NCI-H345 treated with DMSO at 0.1 percent for 48 hours (cell line): ENCODE results near the gene MAMLD1.

Source experiments
- DNase-seq: peaks from one replicate; lab custom pipeline; 2025; ENCODE audit not compliant: unreplicated experiment; lab: John Stamatoyannopoulos, UW

MAMLD1 gene

DNA sequence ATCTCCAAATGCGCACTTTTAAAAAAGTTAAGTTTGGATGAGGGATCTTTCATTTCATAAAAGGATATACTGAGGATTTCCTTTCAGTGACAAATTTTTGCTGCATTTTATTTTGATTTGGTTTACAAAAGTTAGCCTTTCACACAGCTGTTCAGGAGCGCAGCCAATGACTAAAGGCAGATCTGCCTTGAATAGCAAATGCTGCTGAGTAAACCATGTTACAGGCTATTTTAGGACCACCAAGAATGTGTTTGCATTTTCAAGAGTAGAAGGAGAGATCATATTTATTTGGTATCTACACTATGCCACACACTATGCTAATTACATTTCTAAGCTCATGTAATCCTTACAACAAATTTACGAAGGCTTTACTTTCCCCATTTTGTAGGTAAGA, 92.1 kb downstream of the MAMLD1 start:
- DNase-seq = no peak

DNA sequence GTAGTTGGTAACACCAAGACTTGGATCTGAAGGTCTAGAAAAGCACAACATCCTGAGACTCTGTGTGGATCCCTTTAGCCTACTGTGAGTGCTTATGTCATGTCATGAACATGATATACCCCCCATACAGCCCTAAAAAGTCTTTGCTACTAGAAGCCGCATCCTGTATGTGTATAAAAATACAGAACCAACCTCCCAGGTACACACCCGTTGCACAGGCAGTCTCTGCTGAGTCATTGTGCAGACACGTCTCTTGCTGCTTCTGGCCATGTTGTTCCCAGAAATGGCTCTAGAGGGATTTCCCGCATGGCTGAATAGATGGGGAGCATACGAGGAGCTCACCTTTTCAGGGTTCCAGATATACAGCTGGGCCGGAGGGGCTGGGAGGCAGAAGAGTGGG, 93.3 kb downstream of the MAMLD1 start:
- DNase-seq = no peak

DNA sequence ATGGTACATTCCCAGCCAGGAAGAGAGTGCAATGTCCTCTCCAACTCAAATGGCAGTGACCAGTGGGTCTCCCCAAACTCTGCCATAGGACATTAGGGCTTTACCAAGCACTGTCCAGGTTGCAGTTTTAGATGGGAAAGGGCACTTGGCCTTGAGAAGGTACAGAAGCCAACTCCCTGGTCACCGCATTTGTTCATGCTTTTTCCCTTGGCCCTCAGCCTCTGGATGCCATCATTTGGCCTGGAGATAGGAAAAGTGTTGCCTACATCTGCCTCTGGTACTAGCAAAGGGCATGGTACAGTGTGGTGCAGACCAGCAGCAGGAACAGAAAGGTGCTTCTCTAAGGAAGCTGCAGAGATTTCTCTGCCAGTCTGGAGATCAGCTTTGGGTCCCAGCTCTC, 93.8 kb downstream of the MAMLD1 start:
- DNase-seq = no peak

GRCh38 chrX:150459196-150459595, 96.1 kb downstream of the MAMLD1 start:
- DNase-seq = no peak

- DNase-seq = no peak
Measured at GRCh38 chrX:150460063-150460462, 96.9 kb downstream of the MAMLD1 start.

DNA sequence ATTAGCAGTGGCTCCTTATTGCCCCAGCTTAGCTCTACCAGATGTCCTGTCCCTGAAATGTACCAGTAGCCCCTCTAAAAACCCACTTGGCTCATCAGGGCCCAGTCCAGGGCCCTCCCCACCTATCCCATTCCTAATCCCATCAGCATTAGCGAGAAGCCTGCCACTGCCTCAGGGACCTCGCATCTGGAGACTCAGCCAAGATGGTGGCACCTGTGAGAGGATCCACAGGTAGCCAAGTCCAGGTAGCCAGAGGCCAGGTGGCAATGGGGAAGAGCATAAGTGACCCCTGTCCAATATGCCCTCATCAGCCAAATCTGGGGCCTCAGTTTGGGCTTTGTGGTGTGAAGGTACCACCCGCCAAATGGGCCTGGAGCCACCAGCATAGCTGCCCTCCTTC, 97.7 kb downstream of the MAMLD1 start:
- no peak for DNase-seq

DNA sequence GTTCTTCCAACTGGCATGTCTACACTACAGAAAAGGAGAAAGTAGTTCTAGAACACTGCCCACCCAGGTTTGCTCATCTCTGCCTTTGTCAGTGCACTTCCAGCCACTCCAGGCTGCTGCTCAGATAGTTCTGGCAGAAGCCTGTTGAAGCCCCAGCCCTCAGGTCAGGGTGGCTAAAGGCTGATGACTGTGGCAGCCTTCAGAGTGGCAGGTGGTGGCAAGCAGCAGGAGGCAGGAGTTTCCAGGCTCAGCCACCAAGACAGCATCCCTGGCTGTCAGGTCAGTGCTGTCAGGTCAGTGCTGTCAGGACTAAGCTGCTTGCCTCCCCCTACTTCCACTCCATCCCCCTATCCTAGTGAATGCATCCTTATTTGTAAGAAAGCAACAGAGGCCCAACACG, 100.4 kb downstream of the MAMLD1 start:
- no peak for DNase-seq

DNA sequence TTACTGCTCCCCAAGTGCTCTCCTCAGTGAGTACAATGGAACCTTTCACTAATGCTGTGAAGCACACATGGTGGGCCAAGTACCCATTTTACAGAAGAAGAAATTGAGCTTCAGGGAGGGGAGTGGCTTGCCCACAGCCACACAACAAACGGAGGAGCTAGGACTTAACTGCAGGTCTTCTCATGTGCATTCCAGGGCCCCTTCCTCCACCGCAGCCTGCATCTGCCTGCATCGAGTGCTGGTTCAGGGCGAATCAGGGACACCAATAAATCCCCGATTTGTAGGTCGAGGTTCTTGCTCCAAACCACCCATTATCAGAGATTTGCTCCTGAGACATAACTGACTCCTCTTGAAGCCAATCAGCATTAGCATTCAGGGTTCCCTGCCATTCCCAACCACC, 100.9 kb downstream of the MAMLD1 start:
- no peak for DNase-seq

GRCh38 chrX:150465326-150465725, 102.2 kb downstream of the MAMLD1 start:
- DNase-seq = no peak

DNA sequence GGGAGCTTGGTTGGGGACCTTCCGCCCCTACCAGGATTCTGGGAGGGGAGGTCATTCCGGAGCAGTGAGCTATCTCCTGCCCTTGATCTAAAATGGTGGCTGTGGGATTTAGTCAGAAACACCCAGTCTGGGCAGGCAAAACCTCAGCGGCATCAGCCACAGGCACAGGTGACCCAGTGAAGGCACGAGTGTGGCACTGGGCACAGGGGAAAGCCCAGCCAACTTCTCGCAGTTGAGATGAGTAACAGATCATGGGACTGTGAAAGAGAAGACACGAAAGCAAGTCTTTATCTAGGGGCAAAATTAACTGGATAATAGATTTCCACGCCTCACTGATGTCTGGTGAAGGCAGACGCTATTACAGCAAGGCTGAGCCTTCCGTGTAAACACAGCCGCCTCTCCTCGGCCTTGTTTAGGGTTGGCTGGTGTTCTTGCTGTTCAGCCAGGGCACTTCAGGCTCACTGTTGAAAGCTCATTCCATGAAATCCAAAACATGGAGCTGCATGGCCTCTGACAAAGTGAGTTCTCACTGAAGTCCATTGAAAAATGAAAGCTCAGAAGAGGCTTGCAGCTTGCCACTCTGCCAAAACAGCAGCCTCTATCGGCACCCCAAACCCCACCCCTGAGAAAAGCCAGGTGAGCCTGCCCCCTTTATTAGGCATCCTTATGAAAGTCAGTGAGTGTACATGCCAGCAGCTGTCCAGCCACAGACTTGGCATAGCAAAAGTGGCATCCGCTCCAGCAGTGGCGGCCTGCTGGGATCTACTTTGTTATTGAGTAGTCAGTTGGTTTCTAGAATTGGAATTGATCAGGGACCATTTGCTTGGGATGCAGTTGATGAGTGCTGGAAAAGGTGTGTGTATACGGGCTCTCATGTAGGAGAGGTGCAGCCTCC, 103.0 kb downstream of the MAMLD1 start:
- DNase-seq = no peak

DNA sequence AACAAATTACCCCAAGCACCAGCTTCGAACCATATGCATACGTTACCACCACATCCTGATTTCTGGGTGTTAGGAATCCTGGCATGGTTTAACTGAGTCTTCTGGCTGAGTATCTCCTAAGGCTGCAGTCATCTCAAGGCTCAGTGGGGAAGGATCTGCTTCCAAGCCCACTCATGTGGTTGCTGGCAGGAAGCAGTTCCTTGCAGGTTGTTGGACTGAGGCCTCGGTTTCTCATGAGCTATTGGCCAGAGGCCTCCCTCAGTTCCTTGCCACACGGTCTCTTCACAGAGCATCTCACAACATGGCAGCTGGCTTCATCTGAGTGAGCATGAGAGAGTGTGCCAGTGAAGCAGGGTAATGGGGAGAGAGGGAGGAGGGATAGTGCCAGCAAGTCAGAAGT, 109.2 kb downstream of the MAMLD1 start:
- no peak for DNase-seq

- no peak for DNase-seq
Measured at GRCh38 chrX:150473371-150473770, 110.3 kb downstream of the MAMLD1 start.

- DNase-seq = no peak
Measured at GRCh38 chrX:150475461-150475860, 112.3 kb downstream of the MAMLD1 start.

DNA sequence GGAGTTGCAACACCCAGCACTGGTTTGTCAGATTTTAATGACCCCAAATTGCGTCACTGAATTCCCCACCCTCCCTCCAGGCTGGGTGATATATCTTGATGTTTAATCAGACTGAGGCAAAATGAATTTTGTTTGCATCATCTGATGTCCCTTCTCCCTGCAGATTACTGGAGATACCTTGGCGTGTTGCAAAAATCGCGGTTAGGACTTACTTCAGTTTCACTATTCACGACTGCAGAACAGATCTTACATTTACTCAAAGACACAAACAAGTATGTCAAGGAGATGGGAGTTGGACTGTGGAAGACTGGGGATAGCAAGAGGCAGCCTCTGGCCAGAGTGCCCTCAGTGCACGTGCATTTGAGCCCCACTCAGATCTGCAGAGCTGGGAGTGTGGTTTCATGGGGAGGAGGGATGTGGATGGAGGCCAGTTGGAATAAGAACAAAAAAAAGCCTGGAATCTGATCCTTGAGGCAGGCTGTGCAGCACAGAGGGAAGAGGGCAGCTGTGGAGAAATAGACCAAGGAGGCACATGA, 113.1 kb downstream of the MAMLD1 start:
- DNase-seq = no peak

DNA sequence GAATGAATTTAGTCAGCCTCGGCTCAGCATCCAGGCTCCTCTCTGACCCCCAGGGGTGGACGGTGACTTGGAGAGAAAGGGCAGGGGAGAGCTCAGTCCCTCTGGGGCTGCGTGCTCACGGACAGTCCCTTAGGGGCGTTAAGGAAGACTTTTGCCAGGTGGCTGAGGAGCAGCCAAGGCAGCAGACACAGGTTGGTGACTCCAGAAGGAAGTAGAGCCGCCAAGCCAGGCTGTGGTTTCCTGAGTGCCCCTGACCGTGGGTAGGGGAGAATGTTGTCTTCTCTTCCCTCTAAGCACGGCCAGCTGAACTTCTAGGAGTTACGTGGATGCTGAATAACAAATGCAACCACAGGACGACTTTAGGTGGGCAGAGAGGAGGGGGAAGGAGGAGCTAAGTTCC, 114.3 kb downstream of the MAMLD1 start:
- no peak for DNase-seq

- no peak for DNase-seq
Measured at GRCh38 chrX:150478496-150479492, 115.7 kb downstream of the MAMLD1 start.

DNA sequence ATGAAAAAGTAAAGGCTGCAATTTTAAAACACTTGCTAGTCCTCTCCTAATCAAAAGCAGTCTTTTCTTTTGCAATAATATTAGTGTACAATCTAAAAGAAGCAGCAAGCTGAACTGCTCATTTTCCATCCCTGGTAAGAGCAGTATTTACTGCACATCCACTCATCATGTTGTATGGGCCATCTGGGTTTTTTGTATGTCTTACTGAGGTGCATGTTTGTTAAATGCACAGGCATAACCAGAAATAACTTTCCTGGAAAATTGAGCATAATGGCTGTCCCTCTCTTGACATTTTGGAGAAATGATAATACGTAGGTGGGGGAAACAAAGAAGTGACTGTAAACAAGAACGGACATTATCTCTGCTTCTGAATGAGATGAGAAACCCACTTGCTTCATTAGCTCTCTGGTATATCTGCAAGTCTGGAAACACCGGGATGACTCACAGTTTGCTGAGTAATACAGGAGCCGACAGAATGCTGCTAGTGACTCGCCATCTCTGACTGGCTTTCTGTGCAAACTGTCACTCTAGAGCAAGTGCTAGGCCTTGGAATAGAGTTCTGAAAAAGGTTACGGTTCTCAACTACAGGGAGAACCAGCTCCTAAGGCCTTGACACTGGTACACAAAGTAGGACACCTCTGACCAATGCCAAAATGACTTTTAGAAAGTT, 119.6 kb downstream of the MAMLD1 start:
- DNase-seq = no peak

DNA sequence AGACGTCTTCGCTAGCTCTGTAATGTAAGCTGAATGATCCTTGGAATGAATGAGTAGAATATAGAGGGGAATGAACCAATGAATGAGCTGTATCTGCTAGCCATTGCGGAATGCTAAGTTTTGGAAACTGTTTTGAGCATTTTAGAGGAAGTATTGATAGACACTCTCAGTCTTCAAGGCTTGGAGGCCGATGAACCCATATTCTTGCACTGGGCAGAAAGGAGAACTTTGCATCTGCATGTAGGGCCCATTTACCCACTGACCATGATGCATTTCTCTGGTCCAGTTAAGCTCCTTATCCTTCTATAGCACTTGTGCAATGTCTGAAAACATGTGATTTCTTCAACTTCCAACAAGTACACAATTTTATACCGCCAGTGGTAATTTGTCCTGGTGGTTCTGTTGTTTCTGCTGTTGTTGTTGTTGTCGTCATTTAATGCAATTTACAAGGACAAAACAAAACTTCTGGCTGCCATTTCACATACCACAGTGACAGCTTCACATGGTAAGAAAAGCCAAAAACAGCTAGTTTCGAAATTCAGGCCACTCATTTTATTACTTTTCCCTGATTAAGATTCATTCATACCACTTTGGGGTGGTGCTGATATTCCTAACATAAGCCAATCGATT, 120.4 kb downstream of the MAMLD1 start:
- no peak for DNase-seq

- no peak for DNase-seq
Measured at GRCh38 chrX:150486011-150486410, 122.9 kb downstream of the MAMLD1 start.

DNA sequence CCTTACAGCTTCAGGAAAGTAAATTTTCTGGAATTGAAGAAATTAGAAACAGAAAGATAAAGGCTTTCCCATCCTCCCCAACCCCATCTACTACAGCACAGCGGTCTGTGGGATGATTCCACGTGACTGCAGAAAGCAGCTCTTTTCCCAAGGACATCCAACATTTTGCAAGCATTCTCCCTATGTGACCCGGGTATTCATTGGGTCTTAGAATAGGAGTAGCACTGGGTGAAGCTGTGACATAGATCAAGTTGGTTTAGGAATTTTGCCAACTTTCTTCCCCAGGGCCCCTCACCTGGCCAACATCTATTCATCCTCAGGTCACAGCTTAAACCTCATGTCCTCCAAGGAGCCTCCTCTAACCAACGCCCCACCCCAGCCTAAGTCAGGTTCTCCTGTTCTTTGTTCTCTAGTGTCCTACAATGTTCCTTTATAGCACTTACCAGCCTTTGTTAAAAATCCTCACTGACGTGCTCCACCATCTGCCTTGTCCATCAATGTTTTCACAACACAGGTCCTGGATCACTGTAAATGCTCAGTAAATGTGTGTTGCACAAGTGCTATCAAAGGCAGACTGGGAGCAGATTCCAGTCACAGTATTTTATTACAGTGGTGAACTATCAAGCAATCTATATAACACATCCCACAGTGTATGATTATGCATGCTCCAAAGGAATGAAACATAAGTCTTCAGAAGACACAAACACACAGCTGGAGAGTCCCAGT, 124.4 kb downstream of the MAMLD1 start:
- no peak for DNase-seq
